ENCODE results near the gene MTNR1B.

MTNR1B gene

DNA sequence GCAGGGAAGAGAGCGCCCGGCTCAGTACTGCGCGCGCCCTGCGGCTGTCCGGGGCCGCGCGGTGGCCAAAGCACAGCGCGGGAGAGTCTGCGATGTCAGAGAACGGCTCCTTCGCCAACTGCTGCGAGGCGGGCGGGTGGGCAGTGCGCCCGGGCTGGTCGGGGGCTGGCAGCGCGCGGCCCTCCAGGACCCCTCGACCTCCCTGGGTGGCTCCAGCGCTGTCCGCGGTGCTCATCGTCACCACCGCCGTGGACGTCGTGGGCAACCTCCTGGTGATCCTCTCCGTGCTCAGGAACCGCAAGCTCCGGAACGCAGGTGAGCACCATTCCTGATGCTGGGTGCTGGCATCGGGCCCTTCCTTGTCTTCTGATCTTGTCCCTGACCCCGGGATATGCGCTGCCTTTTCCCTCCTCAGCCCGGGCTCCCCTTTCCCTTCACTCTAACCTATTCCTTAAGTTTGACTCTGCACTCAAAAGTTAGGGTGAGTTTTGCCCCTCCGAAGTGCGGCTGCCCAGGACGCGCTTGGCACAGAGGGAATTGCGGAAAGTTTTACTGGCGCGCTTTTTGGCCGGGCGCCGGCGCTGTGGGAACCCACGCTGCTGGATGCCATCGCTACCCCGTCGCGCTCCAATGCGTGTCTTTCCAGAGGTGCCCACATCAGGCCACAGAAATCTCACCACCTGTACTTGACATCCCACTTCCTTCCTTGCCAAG, at the start of gene MTNR1B:
Gene MTNR1B, plus strand, starts transcription at position 18 of the 714 bp plus-strand sequence. Its CDS starts 75 bp downstream, at position 93.
- DNase-seq, result no peak

DNA sequence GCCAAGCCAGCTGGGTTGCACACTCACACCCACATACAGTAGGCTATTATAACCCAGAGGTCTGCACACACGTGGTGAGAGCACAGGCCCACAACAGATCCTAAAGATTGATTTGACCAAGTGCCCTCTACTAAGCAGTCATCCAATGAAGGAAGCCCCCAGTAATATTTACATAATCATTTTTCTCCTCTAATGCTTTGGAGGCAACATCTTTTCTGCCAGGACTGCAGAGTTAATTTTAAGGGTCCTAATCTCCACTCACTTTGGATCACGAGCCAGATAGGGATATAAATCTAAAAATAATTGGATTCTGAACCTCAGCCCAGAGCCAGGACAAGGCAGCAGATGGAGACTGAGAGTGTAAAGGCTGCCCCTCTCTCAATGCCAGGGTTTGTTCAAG, 49.1 kb upstream of the MTNR1B start:
- no peak for DNase-seq

DNA sequence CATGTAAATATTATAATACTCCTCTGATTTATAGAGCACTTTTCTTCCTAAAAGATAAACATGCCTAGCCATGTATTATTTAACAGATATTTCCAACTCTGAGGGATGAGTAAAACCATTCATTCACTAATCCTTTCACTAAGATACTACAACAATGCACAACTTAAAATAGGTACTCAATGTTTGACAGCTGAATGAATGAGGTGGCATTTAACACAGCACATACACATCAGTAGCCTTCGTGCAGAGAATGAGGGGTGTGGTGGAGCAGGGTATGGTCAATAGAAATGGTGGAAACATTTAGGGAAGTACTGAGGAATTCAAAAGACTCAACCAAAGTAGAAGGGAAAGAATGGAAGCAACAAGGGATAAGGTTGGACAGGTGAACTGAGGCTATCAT, 46.7 kb upstream of the MTNR1B start:
- DNase-seq, result no peak

DNA sequence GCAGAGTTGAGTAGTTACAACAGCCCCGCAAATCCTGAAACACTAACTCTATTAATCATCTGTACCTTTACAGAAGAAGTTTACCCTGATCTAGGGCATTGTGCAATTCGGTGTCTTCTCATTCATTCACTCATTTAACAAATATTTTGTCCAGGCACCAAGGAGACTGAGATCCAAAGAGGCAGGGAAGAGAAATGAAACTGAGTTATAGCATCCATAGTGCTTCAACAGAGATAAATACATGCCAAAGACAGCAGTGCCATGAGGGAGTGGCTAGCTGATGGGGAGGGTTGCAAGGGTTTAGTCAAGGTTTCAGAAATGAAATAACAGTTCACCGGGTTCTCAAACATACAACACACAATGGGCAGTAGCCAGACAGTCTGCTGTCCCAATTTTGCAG, 40.2 kb upstream of the MTNR1B start:
- DNase-seq, result no peak

DNA sequence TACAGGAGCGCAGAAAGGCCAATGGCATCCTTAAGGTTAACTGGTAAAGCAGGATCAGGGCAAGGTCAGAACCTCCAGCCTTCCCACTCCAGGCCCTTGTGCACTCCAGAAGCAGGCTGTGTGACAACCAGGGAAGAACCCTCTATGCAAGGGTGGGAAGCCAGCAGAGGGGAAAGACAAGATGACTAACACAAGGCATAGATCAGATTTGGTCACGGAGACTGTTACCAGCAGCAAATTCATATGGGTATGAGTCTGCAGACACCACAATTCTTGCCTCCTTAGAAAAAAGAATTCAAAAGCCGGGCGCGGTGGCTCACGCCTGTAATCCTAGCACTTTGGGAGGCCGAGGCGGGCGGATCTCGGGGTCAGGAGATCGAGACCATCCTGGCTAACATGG, 39.8 kb upstream of the MTNR1B start:
- no peak for DNase-seq

DNA sequence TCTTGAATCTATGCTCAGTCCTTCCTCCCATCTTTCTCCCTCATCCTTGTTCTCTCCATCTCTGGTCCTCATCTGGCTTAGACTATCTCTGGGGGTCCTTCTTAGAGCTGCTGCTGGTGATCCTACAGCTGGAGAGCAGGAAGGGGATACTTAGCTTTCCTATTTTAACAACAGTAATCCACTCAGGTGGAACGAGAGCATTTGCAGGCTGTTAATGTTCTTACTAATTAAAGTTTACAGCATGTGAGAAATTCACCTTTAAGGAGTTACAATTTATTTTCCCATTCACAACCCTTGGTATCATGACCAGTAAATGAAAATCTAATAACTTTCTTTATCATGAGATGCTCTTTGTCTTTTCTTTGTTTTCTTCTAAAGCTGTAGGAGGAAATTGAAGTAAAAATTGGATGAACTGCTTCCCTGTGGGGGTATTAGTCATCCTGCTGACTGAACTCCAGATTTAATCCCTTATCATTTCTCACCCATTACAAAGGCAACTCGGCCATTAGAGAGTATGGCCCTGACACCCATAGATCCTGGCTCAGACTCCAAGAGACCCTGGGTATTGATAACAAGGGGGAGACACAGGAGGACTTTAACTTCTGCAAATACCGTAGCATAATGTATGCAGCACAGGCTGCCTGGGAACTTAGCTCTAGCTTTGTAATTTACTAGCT, 37.6 kb upstream of the MTNR1B start:
- no peak for DNase-seq

DNA sequence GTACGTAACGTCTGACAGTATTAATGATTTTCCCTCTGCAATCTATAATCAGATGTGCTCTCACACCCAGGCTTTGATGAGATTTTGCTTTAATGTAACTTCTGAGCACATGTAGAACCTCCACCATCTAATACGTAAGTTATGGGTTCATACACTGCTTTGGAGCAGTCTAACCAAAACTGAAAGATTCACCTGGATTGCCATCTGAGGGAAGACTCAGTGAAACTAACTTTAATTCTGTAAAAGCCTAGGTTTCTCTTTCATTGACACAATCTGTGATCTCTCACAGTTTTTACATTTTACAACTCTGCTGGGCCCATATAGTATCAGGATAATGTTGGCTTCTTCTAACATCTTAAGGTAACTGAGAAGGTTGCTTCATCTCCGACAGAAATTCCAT, 30.1 kb upstream of the MTNR1B start:
- no peak for DNase-seq

DNA sequence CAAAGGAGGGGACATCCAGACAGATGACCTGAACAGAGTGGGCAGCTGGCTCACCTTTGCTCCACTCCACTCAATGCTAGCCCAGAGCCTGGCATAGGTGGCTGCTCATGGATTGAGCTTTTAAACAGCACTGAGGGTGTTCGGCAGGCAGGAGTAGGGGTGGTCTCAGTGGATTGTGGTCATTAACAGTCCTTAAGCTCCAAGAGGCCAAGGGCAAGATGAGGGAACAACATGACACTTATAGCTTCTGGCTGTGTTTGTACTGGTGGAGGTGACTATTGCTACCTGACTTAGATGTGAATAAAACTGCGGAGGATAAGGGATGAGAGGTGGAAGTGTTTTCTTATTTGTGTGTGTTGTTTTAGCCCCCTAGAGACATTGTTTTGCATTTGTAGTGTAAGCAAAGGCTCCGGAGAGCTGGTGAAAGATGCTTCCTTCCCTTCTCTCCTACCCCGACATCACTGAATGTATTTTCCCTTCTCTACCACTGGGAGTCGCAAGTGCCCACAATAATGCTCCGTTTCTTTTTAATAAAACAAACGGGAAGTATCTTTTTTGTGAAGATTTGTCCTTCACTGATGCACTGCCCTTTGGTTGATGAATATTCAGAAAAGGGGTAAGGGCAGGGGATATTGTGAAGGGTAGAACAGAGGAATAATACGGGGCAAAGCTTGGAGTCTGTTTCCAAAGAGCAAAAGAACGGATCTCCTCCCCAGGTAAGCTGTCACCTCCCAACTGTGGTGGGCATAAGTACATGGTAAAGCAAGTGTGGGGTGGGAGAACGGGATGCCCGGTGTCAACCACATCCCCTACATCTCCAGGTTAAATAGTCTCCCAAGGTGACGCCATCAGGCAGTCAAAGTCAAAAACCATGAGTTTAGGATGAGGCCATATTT, 27.5 kb upstream of the MTNR1B start:
- DNase-seq, result peak; percentile 3 to 8

DNA sequence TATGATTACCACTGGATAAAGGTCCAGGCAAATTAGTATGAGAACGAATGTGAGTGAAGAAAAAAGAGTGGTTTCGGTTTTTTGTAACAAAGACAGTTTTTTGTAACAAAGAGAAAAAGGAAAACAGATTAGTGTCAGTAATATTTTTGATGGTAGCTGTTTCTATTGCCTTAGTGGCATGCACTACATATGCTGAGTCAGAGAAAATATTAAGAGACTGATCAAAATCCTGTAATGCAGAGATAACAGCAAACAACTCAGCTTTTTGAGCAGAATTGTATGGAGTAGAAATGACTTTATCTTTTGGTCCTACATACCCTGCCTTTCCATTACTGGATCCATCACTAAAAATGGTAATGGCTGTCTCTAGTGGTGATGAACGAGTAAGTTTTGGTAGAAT, 22.7 kb upstream of the MTNR1B start:
- no peak for DNase-seq

DNA sequence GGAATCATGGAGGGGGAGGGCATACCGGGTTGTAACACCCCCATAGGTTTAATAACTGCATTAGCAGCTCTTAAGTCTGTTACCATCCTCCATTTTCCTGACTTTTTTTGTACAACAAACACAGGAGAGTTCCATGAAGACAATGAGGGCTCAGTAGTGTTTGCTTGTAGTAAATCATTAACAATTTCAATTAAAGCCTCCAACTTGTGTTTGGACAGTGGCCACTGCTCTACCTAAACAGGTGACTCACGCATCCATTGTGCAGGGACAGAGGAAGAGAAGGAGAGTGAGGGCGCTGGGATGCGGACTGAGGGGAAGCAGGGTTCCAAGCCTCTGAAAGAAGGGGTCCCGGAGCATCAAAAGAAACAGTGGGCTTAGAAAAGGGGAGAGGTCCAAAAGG, 21.3 kb upstream of the MTNR1B start:
- no peak for DNase-seq

DNA sequence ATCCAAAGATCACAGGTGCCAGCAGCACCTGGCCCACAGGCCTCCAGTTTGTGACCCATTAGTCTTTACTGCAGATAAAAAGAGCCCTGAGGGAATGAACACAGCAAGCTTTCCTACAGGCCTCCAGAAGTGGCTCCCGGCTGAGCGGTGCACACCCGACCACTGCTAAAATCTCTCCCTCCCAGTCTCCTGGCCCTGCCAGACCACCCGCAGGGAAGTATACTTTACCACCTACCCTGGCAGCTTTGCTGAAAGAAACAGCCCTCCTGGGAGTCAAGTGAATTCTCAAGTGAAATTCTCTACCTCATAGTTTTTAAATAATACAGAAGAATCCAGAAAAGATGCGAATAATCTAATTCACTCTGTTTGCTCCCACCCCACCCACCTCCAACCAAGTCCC, 15.4 kb upstream of the MTNR1B start:
- DNase-seq, result no peak

DNA sequence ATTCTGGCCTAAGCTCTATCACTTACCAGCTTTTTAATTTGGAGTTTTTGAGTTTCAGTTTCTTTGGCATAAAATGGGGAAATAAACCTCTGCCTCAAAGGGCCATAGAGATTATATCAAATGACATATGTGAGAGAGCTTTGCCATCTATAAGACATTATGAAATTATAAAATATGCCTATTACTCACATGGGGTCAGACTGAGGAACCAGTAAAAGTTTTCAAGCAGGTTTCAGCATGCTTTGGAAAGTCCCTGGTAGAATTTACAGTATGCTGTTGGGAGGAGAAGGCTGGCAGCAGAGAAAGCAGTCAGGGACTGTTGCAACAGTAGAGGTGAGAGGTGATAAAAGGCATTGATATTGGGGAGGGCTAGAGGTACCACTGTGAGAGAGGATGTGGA, 13.6 kb upstream of the MTNR1B start:
- DNase-seq, result no peak

DNA sequence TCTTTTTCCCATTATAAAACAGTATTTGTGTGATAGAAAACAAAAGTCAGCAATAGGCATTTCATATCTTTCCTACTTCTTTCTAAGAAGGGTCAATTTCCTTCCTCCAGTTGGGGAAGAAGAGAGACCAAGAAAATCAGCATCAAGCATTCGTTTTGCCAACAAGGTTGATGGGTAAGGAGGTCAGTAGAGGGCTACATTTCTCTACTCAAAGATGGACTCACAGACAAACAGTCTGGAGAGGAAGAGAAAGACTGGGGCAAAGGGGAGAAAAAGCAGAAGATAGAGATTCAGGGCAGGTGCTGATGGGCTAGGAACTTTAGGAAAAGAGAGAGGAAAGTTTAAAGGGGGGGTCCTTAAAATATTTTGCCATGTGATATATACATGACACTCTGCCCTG, 8.6 kb upstream of the MTNR1B start:
- no peak for DNase-seq

DNA sequence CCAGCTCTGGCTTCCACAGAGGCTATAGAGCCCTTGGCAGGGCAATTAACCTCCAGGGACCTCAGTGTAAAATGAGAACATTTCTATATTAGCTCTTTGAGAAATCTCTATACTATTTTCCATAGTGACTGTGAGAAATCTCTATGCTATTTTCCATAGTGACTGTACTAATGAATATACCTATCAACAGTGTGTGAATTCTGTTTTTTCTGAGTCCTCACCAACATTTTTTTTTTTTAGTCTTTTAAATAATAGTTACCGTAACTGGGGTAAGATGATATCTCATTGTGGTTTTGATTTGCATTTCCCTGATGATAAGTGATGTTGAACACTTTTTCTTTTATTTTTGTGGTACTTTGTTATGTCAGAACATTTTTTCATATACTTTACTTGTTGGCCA, 7.0 kb upstream of the MTNR1B start:
- DNase-seq, result no peak

DNA sequence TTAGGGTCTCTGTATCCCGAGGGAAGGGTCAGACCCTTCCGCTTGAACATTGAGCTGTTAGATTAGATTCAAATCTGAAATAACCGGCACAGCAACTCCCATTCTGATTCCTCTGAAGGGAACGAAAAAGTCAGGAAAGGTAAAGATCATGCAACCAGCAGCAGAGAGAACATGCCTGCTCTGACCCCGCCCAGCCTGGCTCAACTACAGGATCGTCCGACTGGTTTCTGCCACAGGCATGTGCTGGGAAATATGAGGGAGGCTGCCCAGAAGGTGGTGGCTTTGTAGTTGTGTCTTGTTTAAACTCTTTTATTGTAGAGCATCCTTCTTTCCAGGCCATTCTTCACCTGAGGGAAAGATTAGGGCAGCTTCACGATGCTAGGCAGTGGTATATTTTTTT, 5.0 kb upstream of the MTNR1B start:
- no peak for DNase-seq

DNA sequence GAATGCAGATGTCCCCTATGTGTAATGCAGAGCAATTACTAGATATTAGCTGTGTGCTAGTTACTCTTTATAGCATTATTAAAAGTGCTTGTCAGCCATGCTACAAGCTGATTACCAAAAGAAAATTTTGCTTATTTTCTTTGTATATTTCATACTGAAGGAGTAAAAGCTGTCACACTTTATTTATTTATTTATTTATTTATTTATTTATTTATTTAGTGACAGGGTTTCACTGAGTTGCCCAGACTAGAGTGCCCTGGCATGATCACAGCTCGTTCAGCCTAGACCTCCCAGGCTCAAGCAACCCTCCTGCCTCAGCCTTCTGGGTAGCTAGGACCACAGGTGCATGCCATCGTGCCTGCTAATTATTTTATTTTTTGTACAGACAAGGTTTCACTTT, 4.3 kb upstream of the MTNR1B start:
- DNase-seq, result no peak

DNA sequence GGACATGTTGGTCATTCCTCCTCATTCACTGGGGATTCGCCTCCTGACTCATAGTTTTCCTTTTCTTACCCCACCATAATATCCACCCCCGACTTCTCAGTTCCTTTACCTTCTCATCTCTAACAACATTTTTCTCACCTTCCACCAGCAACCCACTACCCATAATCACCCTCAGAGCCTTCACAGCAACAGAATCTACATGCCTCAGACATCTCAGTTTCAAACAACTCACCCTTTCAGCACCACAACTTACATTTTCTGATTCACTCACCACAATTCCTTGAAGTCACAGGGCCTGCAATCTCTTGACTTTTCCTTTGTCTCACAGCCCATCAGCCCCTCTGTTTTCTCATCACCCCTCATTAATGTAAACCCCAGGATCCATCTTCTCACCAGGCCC, 2.3 kb upstream of the MTNR1B start:
- DNase-seq, result no peak

DNA sequence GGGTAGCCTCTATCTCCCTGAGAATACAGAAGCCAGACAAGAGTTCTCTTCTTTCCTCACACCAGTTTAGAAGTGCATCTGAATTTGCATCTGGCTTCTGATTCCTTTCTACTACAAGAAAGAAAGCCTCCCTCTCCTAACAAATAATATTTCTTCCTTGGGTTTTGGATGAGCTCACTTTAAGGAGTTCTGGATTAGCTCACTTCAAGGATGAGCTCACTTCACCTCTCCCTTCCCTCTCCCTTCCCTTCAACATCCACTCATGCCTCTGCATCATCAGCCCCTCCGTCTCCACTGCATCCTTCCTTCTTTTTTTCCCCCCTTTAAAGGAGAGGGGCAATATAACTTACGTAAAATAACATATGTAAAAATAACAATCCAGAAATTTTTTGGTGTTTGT, 1.6 kb upstream of the MTNR1B start:
- no peak for DNase-seq

DNA sequence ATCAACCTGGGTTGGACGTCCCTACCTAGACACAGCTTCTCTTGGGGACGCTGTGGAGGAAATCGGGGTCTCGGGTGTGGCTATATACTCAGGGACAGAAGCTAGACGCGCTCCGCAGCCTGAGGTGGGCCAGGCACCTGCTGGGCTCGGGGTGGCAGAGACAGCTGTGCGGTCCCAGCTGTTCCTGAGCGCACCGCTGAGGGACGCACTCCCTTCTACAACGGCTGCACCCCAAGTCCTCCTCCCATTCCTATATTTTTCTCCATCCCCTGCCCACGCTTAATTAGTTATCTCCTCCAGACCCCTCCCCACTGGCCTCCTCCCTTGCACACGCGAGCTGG, 188 bp upstream of the MTNR1B start:
- DNase-seq, result no peak

DNA sequence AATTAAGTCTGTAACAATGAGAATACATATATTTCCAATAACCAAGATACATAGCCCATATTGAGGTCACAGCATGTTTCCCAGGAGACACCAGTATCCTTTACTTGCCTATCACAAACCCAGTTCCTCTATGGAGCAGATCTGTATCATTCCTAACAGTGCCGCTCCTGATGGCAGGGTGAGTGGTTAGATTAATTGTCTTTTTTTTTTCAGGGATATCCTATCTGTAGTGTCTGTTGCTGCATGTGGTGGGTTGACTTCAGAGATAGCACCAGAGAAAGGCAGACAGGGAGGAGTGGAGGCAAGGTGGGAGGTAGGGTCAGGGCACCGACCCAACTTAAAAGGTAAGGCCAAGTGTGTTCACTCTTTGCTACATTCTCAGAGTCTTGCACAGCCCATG, 2.8 kb downstream of the MTNR1B start:
- no peak for DNase-seq

DNA sequence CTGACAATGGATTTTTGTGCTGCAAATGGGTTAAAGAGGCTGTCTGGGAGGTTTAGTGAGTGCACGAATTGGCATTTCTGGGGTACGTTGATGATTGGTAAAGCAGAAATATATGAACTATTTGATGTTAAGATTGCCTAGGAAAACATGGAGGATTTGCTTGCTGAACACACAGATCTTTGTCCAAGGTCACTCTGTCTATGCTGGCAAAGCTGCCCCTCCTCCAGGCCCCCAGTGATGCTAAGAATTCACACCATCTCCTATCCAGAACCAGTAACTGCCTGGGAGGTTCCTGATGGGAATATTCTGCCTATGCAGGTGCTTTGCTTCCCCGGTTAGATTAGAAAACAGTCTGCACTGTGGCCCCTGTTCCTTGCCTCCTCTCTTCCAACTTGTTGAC, 5.8 kb downstream of the MTNR1B start:
- no peak for DNase-seq

DNA sequence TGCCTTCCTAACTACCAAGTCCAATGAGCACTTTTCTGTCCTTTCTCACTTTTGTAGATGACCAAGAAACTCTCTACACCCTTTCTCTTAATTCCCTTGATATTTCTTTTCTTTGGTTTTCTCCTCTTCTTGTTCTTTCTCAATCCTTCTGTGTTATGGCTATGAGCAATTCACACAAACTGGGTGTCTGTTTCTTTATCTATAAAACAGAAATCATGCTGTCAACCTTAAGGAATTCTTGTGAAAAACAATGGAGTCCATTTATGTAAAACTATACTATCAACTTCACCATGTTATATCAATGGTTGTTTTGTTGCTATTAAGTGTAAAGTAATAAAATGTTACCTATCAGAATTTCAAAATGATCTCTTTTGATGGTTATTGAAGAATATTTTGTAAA, 7.2 kb downstream of the MTNR1B start:
- DNase-seq, result no peak

DNA sequence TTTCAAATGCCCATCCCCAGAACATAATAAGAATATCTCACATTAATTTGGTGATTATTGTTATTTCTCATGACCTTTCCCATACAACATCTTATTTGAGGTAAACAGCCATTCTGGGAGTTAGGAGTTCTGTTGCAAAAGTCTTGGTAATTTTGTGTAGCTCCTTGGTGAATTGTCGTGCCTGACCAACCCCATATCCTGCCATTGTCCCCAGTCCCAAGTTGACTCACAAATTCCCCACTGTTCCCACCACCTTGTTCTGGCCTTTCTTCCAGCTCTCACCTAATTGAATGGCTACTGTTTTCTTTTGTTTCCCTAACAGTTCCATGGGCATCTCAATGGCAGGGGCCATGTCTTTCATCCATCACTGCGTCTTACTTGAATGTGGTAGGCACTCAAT, 8.0 kb downstream of the MTNR1B start:
- DNase-seq, result no peak
